ENCODE results near the gene SH3PXD2A.
"Not testable (repeated sequence)": the region's sequence is repeated elsewhere in the genome, so short reads cannot be mapped to it uniquely, and the experiment has no call there.

The SH3PXD2A gene

GRCh38 chr10:103789771-103790201 lies 65.6 kb downstream of the SH3PXD2A start:
- DNase-seq = no peak

- no peak for DNase-seq
Observed at GRCh38 chr10:103789161-103789560, 66.2 kb downstream of the SH3PXD2A start.

DNA sequence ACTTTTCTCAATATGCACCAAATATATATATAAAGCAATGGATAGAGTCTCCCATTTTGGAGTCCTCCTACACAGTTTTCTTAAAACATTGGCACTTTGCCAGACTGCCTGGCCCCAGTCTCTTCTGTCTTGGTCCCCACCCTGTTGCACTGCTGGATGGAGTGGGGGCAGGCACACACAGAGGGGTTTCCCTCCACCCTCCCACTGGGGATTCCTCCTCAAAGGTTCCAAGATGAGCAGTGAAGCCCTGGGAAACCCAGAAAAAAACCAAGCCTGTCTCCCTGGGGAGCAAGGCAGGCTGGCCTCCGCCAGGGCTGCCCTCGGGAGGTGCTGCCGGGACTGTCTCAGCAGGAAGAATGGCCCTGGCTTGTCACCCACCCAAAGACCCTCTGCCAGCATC lies 68.0 kb downstream of the SH3PXD2A start:
- no peak for DNase-seq

GRCh38 chr10:103786020-103786419 lies 69.4 kb downstream of the SH3PXD2A start:
- no peak for DNase-seq

- no peak for DNase-seq
Observed at GRCh38 chr10:103784723-103785418, 70.5 kb downstream of the SH3PXD2A start.

DNA sequence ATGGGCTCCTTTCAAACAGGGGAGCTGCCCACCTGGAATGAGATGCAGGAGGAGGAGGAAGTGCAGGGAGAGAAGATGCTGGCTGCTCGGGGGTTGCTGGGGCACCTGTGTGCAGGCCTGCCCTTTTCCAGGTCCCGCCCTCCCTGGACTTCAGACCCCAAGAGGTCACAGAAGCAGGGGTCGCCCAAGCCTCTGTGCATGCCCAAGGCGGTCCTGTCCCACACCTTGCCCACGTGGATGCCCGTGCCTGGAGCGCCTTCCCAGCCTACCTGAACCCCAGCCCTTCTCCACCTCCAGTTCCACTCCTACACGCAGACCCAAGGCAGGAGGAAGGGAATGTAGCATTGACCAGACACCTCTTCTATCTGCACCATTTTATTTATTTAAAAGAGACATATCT lies 71.3 kb downstream of the SH3PXD2A start:
- no peak for DNase-seq

- DNase-seq = no peak
Observed at GRCh38 chr10:103783681-103784080, 71.7 kb downstream of the SH3PXD2A start.

GRCh38 chr10:103781329-103782061 lies 73.9 kb downstream of the SH3PXD2A start:
- no peak for DNase-seq

DNA sequence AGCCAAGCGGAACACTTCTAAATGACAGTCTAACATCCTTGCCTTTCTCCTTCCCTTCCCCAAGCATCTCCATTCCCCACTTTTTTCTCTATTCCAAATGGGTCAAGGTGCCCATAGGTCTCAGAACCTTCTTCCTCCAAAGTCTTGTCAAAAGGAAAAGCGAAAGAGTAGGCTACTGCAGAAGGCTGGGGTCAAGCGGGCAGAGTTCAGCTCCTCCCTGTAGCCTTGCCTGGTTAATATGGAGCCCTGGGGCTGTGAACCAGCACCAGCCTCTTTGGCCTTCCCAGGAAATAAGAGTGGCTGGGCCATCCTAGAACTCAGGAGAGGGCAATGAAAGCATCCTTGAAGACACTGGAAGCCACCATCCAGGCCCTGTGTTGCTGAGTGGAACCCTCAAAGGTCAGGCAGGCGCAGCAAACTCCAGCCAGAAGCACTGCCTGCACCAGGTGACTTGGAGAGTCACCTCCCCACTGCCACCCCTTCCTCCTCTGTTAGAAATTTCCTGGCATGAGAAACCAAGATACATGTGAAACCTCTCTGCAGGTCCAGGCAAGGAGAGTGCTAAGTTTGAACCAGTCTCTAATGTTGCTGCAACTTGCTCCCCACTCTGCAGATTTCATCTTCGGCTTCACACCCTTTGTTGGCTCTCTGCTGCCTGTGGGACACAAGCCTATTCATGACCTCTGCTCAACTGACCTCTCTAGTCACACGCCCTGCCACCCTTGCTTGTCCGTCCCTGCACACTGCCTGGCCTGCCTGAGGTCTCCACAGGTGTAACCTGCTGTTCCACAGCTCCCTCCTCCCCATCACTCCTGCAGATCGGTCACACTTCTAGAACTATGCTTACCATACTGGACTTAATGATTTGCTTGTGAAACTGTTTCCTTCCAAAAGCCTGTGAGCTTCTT lies 74.9 kb downstream of the SH3PXD2A start:
- no peak for DNase-seq

GRCh38 chr10:103778358-103779139 lies 76.8 kb downstream of the SH3PXD2A start:
- DNase-seq = no peak

GRCh38 chr10:103776878-103777591 lies 78.3 kb downstream of the SH3PXD2A start:
- no peak for DNase-seq

- DNase-seq = no peak
Observed at GRCh38 chr10:103775776-103776175, 79.6 kb downstream of the SH3PXD2A start.

- DNase-seq = not testable (repeated sequence)
Observed at GRCh38 chr10:103772846-103773245, 82.5 kb downstream of the SH3PXD2A start.

- DNase-seq = peak; percentile 63
Observed at GRCh38 chr10:103772096-103772845, 83.1 kb downstream of the SH3PXD2A start.

DNA sequence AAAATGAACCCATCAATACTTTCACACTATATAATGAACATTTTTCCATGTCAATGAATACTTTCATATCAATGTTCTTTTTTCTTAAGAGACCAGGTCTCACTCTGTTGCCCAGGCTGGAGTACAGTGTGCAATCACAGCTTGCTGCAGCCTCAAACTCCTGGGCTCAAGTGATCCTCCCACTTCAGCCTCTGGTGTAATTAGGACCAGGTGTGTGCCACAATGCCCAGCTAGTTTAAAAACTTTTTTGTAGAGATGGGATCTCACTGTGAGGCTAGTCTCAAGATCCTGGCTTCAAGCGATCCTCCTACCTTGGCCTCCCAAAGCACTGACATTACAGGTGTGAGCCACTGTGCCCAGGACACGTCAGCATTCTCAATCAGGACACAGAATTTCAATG lies 85.2 kb downstream of the SH3PXD2A start:
- DNase-seq = no peak

- DNase-seq = no peak
Observed at GRCh38 chr10:103769176-103769575, 86.2 kb downstream of the SH3PXD2A start.

GRCh38 chr10:103768345-103768744 lies 87.0 kb downstream of the SH3PXD2A start:
- no peak for DNase-seq

DNA sequence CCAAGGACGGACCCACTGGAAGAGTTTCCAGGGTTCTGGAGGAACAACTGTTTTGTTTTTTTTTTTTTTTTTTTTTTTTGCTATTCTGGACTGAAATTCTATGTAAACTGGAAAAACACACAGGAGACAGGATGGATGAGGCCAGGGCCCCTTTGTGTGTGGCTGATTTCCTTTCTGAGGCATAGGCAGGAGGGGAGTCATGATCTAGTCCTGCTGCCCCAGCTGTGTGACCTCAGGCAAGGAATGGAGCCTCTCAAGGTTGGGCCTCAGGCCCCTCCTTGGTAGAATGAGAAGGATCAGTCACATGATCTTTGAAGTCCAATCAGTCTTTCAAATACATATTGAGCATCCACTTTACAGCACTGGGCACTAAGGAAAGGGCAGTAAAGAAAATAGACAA lies 87.6 kb downstream of the SH3PXD2A start:
- DNase-seq = no peak

GRCh38 chr10:103766751-103767505 lies 88.4 kb downstream of the SH3PXD2A start:
- DNase-seq = no peak

GRCh38 chr10:103765981-103766380 lies 89.4 kb downstream of the SH3PXD2A start:
- DNase-seq = peak; percentile 79

All from CD4-positive, alpha-beta T cell treated with Interleukin-21 for 1 hour (primary cell).